Mammary epithelial cell (primary cell): ENCODE results near the gene POM121L12.

Source experiments
- CTCF ChIP-seq, 2 donors: IDR thresholded peaks in 1 of 2; conservative IDR thresholded peaks in 1 of 2; 2 replicates each; pipeline ENCODE4 v1.5.1; 2011 to 2012; ENCODE audit warnings: inconsistent platforms in 2 of 2, low read length in 2 of 2, mild to moderate bottlenecking in 2 of 2, control low read depth in 1 of 2, low read depth in 1 of 2; ENCODE audit not compliant: insufficient read depth in 1 of 2; ENCODE audit errors: extremely low read depth in 1 of 2
- EZH2 ChIP-seq: IDR thresholded peaks from 2 replicates; pipeline ENCODE4 v1.6.1; 2012; ENCODE audit warnings: low read length, inconsistent platforms, borderline replicate concordance

DNA sequence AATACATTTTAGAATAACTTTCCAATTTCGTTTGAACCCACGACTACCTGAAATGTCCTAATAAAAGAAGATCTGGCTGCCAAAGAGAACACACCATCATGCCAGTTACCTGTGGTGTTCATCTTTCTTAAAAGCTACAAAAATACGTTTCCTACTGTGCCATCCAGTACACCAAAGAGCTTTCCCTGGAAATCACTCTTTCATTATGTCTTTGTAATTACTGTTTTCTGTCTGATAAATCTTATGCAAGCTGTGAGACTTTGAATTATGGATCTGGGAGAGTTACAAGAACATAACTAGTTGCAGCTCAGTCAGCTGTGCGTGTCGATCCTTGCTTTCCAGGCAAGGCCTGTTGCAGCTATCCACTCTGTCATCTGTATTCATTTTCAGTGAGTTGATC lies 12.5 kb upstream of the POM121L12 start:
- TF ChIP-seq CTCF (conservative IDR thresholded peaks at IDR 0.05 in 1 of 2, IDR thresholded peaks at IDR 0.05 in 1 of 2; ENCODE audit: extremely low read depth in 1 of 2, insufficient read depth in 1 of 2, low read depth in 1 of 2, low read length in 2 of 2), result no peak
- TF ChIP-seq EZH2, result no peak
